Uterus (tissue), 2 donors: ENCODE measurements around the gene UNC13A.

Source experiments
- POLR2A ChIP-seq, 2 donors: fragments of 450-650 bp; IDR thresholded peaks; one replicate each; pipeline ENCODE4 v1.6.1; 2016; ENCODE audit warnings: antibody characterized with exemption in 2 of 2, mild to moderate bottlenecking in 1 of 2, moderate library complexity in 1 of 2
- TF ChIP-seq, protein P1 (sequence below), 4 experiments: fragments of 200-600 bp in 2 of 4; fragments of 450-650 bp in 2 of 4; sonication (generic) in 2 of 4; IDR thresholded peaks; one replicate each; pipeline ENCODE4 v1.5.1; 2016 to 2019; ENCODE audit warnings: antibody characterized with exemption in 4 of 4, mild to moderate bottlenecking in 2 of 4, moderate library complexity in 1 of 4

DNA sequence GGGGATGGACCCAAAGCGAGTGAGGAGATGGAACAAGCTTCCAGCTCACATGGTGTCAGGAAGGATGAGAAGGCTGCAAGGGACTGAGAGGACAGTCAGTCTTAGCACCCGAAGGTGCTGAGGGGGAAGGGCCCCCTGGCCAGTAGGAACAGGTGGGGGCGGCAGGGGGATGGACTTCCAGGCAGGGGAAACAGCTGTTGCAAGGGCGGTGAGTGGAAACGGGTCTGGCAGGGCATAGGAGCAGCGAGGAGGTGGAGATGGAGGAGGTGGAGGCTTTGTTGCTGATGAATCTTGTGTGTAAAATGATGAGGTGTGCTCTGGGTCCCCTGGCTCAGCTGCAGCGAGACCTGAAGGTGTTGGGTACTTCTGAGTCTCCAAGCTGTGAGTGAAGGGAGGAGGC is 32.3 kb upstream of the UNC13A start:
- TF ChIP-seq, protein P1, sequence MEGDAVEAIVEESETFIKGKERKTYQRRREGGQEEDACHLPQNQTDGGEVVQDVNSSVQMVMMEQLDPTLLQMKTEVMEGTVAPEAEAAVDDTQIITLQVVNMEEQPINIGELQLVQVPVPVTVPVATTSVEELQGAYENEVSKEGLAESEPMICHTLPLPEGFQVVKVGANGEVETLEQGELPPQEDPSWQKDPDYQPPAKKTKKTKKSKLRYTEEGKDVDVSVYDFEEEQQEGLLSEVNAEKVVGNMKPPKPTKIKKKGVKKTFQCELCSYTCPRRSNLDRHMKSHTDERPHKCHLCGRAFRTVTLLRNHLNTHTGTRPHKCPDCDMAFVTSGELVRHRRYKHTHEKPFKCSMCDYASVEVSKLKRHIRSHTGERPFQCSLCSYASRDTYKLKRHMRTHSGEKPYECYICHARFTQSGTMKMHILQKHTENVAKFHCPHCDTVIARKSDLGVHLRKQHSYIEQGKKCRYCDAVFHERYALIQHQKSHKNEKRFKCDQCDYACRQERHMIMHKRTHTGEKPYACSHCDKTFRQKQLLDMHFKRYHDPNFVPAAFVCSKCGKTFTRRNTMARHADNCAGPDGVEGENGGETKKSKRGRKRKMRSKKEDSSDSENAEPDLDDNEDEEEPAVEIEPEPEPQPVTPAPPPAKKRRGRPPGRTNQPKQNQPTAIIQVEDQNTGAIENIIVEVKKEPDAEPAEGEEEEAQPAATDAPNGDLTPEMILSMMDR (IDR thresholded peaks at IDR 0.05) = no peak
- no peak for TF ChIP-seq POLR2A (IDR thresholded peaks at IDR 0.05)
